ENCODE data around the gene ADCK2.

ADCK2 gene

DNA sequence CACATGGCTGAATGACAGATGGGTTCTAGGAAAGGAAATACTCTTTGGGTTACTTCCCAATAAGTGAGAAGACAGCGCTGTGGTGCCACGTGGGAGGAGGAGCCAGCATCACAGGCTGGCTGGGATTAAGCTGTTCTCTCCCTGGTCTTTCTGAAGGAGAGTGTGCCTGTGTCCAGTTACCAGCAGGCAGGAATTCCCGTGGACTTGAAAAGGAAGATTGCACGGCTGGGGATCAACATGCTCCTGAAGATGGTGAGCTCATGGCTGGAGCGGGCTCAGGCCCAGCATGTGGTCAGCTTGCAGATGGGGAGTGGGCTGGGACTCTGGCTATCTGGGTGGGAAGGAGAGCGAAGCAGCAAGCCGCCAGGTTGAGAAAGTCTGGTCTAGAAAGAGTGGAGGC is 8.1 kb downstream of the ADCK2 start:
- TF ChIP-seq, protein P1, sequence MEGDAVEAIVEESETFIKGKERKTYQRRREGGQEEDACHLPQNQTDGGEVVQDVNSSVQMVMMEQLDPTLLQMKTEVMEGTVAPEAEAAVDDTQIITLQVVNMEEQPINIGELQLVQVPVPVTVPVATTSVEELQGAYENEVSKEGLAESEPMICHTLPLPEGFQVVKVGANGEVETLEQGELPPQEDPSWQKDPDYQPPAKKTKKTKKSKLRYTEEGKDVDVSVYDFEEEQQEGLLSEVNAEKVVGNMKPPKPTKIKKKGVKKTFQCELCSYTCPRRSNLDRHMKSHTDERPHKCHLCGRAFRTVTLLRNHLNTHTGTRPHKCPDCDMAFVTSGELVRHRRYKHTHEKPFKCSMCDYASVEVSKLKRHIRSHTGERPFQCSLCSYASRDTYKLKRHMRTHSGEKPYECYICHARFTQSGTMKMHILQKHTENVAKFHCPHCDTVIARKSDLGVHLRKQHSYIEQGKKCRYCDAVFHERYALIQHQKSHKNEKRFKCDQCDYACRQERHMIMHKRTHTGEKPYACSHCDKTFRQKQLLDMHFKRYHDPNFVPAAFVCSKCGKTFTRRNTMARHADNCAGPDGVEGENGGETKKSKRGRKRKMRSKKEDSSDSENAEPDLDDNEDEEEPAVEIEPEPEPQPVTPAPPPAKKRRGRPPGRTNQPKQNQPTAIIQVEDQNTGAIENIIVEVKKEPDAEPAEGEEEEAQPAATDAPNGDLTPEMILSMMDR (IDR thresholded peaks at IDR 0.05; ENCODE audit: insufficient read depth, low read length, poor library complexity, severe bottlenecking), result no peak
- TF ChIP-seq EZH2phosphoT487 (conservative IDR thresholded peaks at IDR 0.05; ENCODE audit: low read length), result no peak
- Histone ChIP-seq H3K9me3 (ENCODE audit: insufficient read depth, low read length) (no peaks in the 10 kb centered on the region), H3K27ac (ENCODE audit: low read depth, low read length) (no peak overlapping the region), H3K79me2 (ENCODE audit: insufficient read depth, low read length) (peaks cover 9% of the 10 kb centered on the region; the same call in 1 of the 2 replicates), H3K9me2 (replicated peaks; ENCODE audit: insufficient read depth, low read length) (no peaks in the 10 kb centered on the region), H3K9ac (ENCODE audit: low read length) (no peak overlapping the region), H3K27me3 (ENCODE audit: low read length) (no peaks in the 10 kb centered on the region), H2AFZ (ENCODE audit: low read depth, low read length, severe bottlenecking) (no peak overlapping the region), H3K4me3 (ENCODE audit: insufficient read depth, low read length, poor library complexity, severe bottlenecking) (no peak overlapping the region), H3F3A (ENCODE audit: insufficient read depth) (peaks cover 7% of the 10 kb centered on the region), H3K4me2 (ENCODE audit: low read depth, low read length, poor library complexity, severe bottlenecking) (no peak overlapping the region), H3K36me3 (ENCODE audit: low read length) (no peaks in the 10 kb centered on the region), H4K20me1 (ENCODE audit: low read depth, low read length) (no peaks in the 10 kb centered on the region)

DNA sequence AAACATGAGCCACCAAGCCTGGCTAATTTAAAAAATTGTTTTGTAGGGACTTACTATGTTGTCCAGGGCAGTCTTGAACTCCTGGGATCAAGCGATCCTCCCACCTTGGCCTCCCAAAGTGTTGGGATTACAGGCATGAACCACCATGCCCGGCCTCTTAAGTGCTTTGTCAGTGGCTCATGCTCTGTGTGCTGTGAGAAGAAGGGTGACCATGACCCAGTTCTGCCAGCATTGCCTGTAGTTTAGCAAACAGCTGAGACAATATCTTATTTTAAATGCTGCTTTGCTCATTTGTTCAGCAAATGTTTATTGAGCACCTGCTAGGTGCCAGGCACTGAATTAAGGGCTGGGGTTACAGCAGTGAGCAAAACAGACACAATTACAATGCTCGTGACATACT is 9.0 kb downstream of the ADCK2 start:
- peaks cover 6% of the 10 kb centered on the region; the same call in 1 of the 2 replicates for H3K79me2 ChIP-seq (ENCODE audit: insufficient read depth, low read length)
- no peak overlapping the region for H3K4me2 ChIP-seq (ENCODE audit: low read depth, low read length, poor library complexity, severe bottlenecking)
- no peaks in the 10 kb centered on the region for H3K9me3 ChIP-seq (ENCODE audit: insufficient read depth, low read length)
- H4K20me1 ChIP-seq (ENCODE audit: low read depth, low read length), result no peaks in the 10 kb centered on the region
- TF ChIP-seq, protein P1 (IDR thresholded peaks at IDR 0.05; ENCODE audit: insufficient read depth, low read length, poor library complexity, severe bottlenecking), result no peak
- TF ChIP-seq EZH2phosphoT487 (conservative IDR thresholded peaks at IDR 0.05; ENCODE audit: low read length), result no peak
- no peaks in the 10 kb centered on the region for H3K36me3 ChIP-seq (ENCODE audit: low read length)
- no peak overlapping the region for H2AFZ ChIP-seq (ENCODE audit: low read depth, low read length, severe bottlenecking)
- no peaks in the 10 kb centered on the region for H3F3A ChIP-seq (ENCODE audit: insufficient read depth)
- H3K27me3 ChIP-seq (ENCODE audit: low read length), result no peaks in the 10 kb centered on the region
- no peak overlapping the region for H3K27ac ChIP-seq (ENCODE audit: low read depth, low read length)
- H3K9me2 ChIP-seq (replicated peaks; ENCODE audit: insufficient read depth, low read length), result no peaks in the 10 kb centered on the region
- no peak overlapping the region for H3K4me3 ChIP-seq (ENCODE audit: insufficient read depth, low read length, poor library complexity, severe bottlenecking)
- no peak overlapping the region for H3K9ac ChIP-seq (ENCODE audit: low read length)

DNA sequence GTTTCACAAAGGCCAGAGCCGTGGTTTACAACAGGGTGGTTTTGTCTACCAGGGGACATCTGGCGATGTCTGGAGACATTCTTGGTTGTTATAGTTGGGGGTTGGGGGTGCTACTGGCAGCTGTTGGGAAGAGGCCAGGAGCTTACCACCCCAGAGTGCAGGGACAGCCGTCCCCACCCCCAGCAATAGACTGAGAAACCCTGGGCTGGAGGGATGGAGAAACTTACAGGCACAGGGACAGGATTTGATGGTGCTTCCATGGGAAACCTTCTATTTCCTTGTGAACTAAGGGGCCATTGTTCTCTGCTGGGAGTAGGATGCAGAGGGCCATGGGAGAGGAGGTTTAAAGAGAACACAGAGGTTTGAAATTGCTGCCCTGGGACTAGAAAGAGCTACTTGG is 10.9 kb downstream of the ADCK2 start:
- H3K4me3 ChIP-seq (ENCODE audit: insufficient read depth, low read length, poor library complexity, severe bottlenecking), result no peak overlapping the region
- H3F3A ChIP-seq (ENCODE audit: insufficient read depth), result no peaks in the 10 kb centered on the region
- H3K27me3 ChIP-seq (ENCODE audit: low read length), result no peaks in the 10 kb centered on the region
- no peaks in the 10 kb centered on the region for H3K9me2 ChIP-seq (replicated peaks; ENCODE audit: insufficient read depth, low read length)
- H4K20me1 ChIP-seq (ENCODE audit: low read depth, low read length), result no peaks in the 10 kb centered on the region
- 0 out of 2 replicates have a peak, but pooled peaks cover 4% of the 10 kb centered on the region for H3K79me2 ChIP-seq (ENCODE audit: insufficient read depth, low read length)
- H3K27ac ChIP-seq (ENCODE audit: low read depth, low read length), result no peak overlapping the region
- no peak overlapping the region for H3K9ac ChIP-seq (ENCODE audit: low read length)
- no peaks in the 10 kb centered on the region for H3K9me3 ChIP-seq (ENCODE audit: insufficient read depth, low read length)
- H3K4me2 ChIP-seq (ENCODE audit: low read depth, low read length, poor library complexity, severe bottlenecking), result no peak overlapping the region
- TF ChIP-seq, protein P1 (IDR thresholded peaks at IDR 0.05; ENCODE audit: insufficient read depth, low read length, poor library complexity, severe bottlenecking), result no peak
- TF ChIP-seq EZH2phosphoT487 (conservative IDR thresholded peaks at IDR 0.05; ENCODE audit: low read length), result no peak
- H3K36me3 ChIP-seq (ENCODE audit: low read length), result no peaks in the 10 kb centered on the region
- no peak overlapping the region for H2AFZ ChIP-seq (ENCODE audit: low read depth, low read length, severe bottlenecking)
